C4-2B (cell line): ENCODE measurements around the gene SPPL2B.
"Not testable (repeated sequence)": the region's sequence is repeated elsewhere in the genome, so short reads cannot be mapped to it uniquely, and the experiment has no call there.

Experiments
- H3K27ac ChIP-seq: fragments of 450-650 bp; 2 replicates; pipeline ENCODE4 v1.5.1; 2017
- CTCF ChIP-seq: fragments of 450-650 bp; conservative IDR thresholded peaks from 2 replicates; pipeline ENCODE4 v1.5.1; 2017; ENCODE audit warnings: mild to moderate bottlenecking
- ZFX ChIP-seq: fragments of 450-650 bp; IDR thresholded peaks from 2 replicates; pipeline ENCODE4 v1.6.1; 2017

The SPPL2B gene

GRCh38 chr19:2382530-2383222, 54.2 kb downstream of the SPPL2B start:
- no peak for TF ChIP-seq ZFX
- TF ChIP-seq CTCF: no peak
- H3K27ac ChIP-seq: no peak overlapping the region

GRCh38 chr19:2385053-2385721, 56.7 kb downstream of the SPPL2B start:
- peak overlapping the region; percentile 69 for H3K27ac ChIP-seq
- TF ChIP-seq CTCF (no peak), ZFX (no peak)

GRCh38 chr19:2387367-2388288, 59.1 kb downstream of the SPPL2B start:
- no peak overlapping the region for H3K27ac ChIP-seq
- TF ChIP-seq ZFX (no peak), CTCF (no peak)

GRCh38 chr19:2389594-2389993, 61.1 kb downstream of the SPPL2B start:
- TF ChIP-seq CTCF: no peak
- TF ChIP-seq ZFX: no peak
- no peak overlapping the region for H3K27ac ChIP-seq

GRCh38 chr19:2391118-2391725, 62.7 kb downstream of the SPPL2B start:
- no peak overlapping the region for H3K27ac ChIP-seq
- TF ChIP-seq CTCF (peak; percentile 91), ZFX (no peak)

GRCh38 chr19:2392366-2392765, 63.9 kb downstream of the SPPL2B start:
- TF ChIP-seq ZFX (no peak), CTCF (no peak)
- H3K27ac ChIP-seq: no peak overlapping the region

- not testable (repeated sequence) for H3K27ac ChIP-seq
These were observed 64.4 kb downstream of the SPPL2B start for GRCh38 chr19:2392899-2393298.
